Body of pancreas (tissue), 4 donors: ENCODE results near the gene CSH2.
"Not testable (repeated sequence)": the region's sequence is repeated elsewhere in the genome, so short reads cannot be mapped to it uniquely, and the experiment has no call there.

Experiments used
- CTCF ChIP-seq, 7 experiments: fragments of 450-650 bp in 4 of 7; fragments of 200-600 bp in 3 of 7; sonication (generic) in 3 of 7; IDR thresholded peaks; one replicate each; pipeline ENCODE4 v1.5.1; 2016 to 2019; ENCODE audit warnings: antibody characterized with exemption in 7 of 7
- POLR2A ChIP-seq, 3 donors: fragments of 450-650 bp; IDR thresholded peaks; one replicate each; pipeline ENCODE4 v1.6.1; 2016; ENCODE audit warnings: antibody characterized with exemption in 3 of 3, mild to moderate bottlenecking in 2 of 3

DNA sequence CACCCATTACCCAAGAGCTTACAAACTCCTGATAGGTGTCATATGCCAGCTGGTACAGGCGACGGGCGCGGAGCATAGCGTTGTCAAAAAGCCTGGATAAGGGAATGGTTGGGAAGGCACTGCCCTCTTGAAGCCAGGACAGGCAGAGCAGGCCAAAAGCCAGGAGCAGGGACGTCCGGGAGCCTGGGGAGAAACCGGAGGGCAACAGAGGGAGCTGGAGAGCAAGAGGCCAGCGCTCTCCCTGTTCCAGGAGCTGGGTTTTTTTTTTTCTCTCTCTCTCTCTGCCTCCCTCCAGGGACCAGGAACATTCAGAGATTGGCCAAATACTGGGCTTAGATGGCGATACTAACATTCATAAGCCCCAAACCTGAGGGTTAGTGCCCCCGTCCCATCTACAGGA is 7.9 kb upstream of the CSH2 start:
- TF ChIP-seq CTCF, POLR2A (IDR thresholded peaks at IDR 0.05): not testable (repeated sequence)
